H1 (cell line): ENCODE measurements around the gene NLK. TPM values are rescaled to one million over a fixed set of nuclear protein-coding genes. Genes with fewer than 3 reads are reported as not detected.

ENCODE experiments used
- GTF2F1 ChIP-seq: IDR thresholded peaks from 2 replicates; pipeline ENCODE4 v1.6.1; 2012; ENCODE audit warnings: low read depth, low read length, improper control_type of control experiment, borderline replicate concordance
- polyA plus RNA-seq, 7 experiments: library from polyadenylated mRNA; depleted of rRNA in 3 of 7; stranded (reverse) in 5 of 7; unstranded in 2 of 7; fragments of >200 nt in 5 of 7; fragments of 200-250 nt in 2 of 7; gene quantifications; 1 replicate in 5 of 7; 2 replicates in 1 of 7; 4 replicates in 1 of 7; pipeline versions ENCODE4 v1.2.1 to v1.2.3, GENCODE V29; 2011 to 2013; ENCODE audit warnings: missing spikeins in 2 of 7, mixed read lengths in 2 of 7
- total RNA-seq: library from RNA; stranded (reverse); fragmentation: NEBNext Ultra II Directional; extraction: Animal tissue kit (Norgen Biotek cat#: 25700); gene quantifications from 2 replicates; pipeline ENCODE4 v1.2.1, GENCODE V29; 2021

The NLK gene
- total and polyA plus RNA-seq, 2 of the 8 experiments (the other 6 are each of a cell fraction or from before 2014, with no cell fraction given), result 30.8 to 49.9 TPM

DNA sequence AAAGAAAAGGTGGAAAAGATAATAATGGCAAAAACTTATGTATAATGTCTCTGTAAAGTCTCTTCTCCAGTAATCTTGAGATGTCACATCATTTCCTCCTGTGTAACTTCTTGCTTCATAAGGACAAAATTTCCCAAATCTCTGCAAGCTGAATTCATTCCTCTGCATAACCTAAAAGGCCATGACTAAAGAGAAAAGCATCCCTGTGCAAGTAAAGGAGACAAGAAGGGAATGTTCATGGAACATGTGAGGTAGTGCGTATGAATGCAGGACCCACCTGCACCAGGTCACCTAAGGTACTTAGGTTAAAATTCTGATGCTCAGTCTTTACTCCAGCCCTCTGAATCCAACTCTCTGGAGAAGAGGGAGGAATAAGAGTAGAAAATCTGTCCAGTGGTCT lies 46.9 kb upstream of the NLK start (continued):
- TF ChIP-seq GTF2F1, result no peak
